HEK293T (cell line): ENCODE data around the gene TNIK.

ENCODE experiments used
- BHLHE40 ChIP-seq: fragments of 450-650 bp; IDR thresholded peaks from 2 replicates; pipeline ENCODE4 v1.6.1; 2016; ENCODE audit warnings: mild to moderate bottlenecking, moderate library complexity, borderline replicate concordance
- ELF4 ChIP-seq: fragments of 450-650 bp; IDR thresholded peaks from 2 replicates; pipeline ENCODE4 v1.6.1; 2017; ENCODE audit warnings: antibody characterized with exemption
- FOXK2 ChIP-seq: fragments of 450-650 bp; IDR thresholded peaks from 2 replicates; pipeline ENCODE4 v1.6.1; 2016; ENCODE audit warnings: mild to moderate bottlenecking
- HDGF ChIP-seq: fragments of 450-650 bp; IDR thresholded peaks from 2 replicates; pipeline ENCODE4 v1.6.1; 2017; ENCODE audit warnings: antibody characterized with exemption, borderline replicate concordance
- SP1 ChIP-seq: fragments of 450-650 bp; IDR thresholded peaks from 2 replicates; pipeline ENCODE4 v1.6.1; 2017

DNA sequence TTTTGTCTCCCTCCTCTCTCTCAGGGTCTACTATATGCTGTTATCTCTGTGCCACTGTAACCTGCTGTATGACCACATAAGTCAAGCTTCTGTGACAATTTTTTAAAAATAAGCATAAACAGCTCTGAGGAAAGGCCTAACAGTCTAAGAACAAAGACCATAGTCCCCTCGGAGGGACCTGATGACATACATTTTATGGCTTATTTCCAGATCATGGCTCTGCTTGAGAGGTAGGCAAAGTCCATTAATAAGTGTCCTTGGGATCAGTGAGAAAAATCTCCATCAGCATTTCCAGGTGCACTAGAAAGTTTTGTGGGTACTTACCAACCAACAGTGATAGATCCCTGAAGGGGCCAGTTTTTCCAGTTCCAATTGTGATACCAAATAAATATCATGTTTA is 123.8 kb downstream of the TNIK start:
- TF ChIP-seq ELF4 (no peak), HDGF (no peak), SP1 (no peak), BHLHE40 (no peak), FOXK2 (no peak)
